GM19239 (cell line): Measurements from ENCODE around the gene MEIS1.

ENCODE experiments used
- DNase-seq: peaks from one replicate; pipeline ENCODE4 v3.0.0; 2011; ENCODE audit warnings: low spot score; ENCODE audit not compliant: insufficient read length
- FAIRE-seq: peaks from 2 replicates; lab custom pipeline; 2011; peaks lifted over from hg19 to GRCh38; lab: Jason Lieb, UNC

MEIS1 gene

DNA sequence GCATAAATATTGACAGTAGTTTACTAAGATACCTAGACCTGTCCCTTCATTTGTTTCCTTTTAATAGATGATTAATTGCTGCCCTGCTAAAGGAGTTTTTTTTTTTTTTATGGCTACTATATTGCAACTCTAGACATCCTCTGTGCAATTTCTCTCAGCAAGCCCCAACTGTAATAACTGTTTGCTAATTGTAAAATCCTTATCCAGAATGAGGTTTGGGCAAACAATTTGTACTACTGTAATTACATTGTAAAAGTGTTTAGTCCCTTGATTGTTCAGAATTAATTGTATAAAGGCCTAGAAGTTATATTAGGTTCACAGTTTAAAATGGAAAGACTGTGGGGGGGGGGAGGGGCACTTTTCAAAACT lies 3.7 kb upstream of the MEIS1 start:
- DNase-seq (no peak), FAIRE-seq (no peak)

DNA sequence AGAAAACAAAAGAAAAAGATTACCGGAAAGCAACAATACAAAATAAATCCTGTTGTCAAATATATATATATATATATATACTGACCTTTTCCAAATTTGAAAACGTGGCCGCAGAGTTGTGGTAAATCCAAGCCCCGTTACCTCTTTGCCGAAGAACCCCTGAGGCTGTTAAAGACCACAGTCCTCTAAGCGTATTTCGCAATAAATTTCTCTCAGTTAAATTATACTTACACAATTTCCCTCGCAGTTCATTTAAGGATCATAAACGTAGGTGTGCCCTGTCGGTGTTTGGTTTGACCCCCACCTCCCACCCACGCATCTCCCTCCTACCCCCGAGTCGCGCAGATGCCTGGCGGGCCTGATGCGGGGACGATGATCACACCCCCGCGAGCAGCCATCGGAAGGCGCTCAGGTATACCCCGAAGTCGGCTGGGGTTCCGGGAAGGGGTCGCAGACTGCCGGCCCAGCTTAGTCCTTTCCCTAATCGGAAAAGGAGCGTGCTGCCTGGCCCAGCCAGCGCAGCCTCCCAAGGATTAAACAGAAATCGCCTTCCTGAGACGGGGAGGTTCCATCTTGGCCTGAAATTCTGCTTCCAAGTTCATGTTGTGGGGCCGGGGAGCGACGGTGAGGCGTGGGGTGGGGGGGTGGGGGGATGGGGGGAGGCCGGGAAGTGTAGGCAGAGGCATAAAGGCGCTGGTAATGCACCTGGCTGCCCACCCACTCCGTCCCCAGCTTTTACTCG lies 2.9 kb upstream of the MEIS1 start:
- FAIRE-seq: no peak

DNA sequence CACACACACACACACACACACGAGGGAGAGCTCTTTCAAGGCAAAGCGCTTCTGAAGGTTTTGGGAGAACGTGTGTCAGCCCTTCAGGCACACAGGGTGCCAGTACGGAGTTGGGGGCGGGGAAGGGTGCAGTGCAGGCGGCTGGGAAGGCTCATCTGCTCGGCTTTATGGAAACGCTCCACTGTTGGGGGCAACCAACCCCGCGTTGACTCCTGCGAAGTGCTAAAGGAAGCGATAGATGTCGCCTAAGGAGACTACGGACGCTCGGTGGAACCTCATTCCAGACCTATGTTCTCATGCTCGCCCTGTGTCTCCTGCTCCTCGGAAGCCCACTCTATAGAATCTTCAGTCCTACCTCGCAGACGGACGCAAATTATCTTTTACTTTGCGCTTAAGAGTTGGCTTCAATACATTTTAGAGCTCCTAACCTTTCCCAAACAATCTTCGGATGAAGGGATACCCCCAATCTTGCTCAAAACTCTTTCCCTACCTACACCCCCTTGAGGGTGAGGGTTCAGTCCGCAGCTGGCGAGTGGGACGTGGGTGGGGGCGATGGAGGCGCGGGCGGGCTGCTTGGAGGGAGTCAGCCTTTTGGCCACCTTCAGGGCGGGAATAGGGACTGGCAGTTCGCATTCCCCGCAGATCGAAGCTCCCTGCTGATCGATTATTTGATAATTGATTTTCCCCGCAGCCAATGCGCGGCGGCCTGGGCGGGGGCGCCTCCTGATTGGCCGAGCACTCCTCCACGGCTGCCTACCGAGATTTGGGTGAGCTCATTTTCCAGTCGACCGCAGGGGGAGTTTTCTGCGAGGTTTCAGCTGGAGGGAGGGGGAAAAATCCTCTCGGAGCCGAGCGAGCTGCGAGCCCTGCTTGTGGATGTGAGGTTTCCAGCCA lies 1.9 kb upstream of the MEIS1 start:
- no peak for FAIRE-seq
- no peak for DNase-seq

More for the DNA sequence above, 2.9 kb upstream of the MEIS1 start:
- no peak for DNase-seq

- no peak for FAIRE-seq
- DNase-seq: no peak
Measured at GRCh38 chr2:66433695-66433944, 1.3 kb upstream of the MEIS1 start.

GRCh38 chr2:66433945-66434678 lies 813 bp upstream of the MEIS1 start:
- no peak for FAIRE-seq
- no peak for DNase-seq

DNA sequence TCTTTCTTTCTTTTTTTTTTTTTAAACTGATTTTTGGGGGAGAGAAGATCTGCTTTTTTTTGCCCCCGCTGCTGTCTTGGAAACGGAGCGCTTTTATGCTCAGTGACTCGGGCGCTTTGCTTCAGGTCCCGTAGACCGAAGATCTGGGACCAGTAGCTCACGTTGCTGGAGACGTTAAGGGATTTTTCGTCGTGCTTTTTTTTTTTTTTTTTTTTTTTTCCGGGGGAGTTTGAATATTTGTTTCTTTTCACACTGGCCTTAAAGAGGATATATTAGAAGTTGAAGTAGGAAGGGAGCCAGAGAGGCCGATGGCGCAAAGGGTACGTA lies 587 bp downstream of the MEIS1 start:
- FAIRE-seq (no peak), DNase-seq (no peak)

GRCh38 chr2:66435963-66436362 lies 1.0 kb downstream of the MEIS1 start:
- FAIRE-seq (no peak), DNase-seq (no peak)

- no peak for DNase-seq
- no peak for FAIRE-seq
Measured at GRCh38 chr2:66436581-66437001, 1.7 kb downstream of the MEIS1 start.

DNA sequence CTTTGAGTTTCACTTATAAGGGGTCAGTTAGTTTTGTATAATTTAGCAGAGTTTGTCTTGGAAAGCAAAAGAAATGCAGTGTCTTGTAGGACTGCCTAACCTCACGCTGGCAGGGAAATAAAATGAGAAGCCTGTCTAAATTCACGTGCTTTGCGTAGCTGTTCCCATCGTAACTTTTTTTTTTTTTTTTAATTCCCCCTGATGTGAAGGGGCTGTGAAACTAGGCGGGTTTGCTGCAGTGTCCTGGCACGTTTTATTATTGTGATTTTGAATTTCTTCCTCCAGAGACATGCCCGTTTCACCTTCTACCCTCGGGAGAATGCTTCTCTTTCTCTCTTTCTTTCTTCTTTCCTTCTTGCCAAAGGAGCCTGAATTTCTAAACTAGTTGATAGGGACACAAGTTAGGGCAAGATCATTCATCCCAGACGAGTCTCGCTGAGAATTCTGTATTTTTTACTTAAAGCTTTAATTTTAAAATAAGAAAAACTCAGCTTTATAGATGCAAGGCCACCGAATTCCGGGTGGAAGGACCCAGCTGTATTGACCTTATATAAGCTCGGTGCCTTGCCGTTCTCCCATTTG lies 2.3 kb downstream of the MEIS1 start:
- DNase-seq (no peak), FAIRE-seq (no peak)

GRCh38 chr2:66437691-66438497 lies 3.0 kb downstream of the MEIS1 start:
- FAIRE-seq (no peak), DNase-seq (no peak)

DNA sequence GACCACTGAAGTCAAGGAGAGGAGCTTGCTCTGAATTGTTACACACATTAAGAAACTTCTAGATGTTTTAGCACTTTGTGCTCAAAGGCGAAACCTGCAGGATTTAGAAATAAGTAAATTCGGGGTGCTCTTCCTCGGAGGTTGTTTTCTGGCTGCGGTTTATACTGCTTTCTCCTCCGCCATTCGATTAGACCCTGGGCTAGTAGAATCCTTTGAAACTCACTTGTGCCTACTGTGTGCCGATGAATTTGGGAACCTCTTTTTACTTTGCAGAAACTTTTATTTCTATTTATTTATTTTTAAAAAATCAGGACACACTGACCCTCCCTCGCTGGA lies 3.5 kb downstream of the MEIS1 start:
- FAIRE-seq (no peak), DNase-seq (no peak)

DNA sequence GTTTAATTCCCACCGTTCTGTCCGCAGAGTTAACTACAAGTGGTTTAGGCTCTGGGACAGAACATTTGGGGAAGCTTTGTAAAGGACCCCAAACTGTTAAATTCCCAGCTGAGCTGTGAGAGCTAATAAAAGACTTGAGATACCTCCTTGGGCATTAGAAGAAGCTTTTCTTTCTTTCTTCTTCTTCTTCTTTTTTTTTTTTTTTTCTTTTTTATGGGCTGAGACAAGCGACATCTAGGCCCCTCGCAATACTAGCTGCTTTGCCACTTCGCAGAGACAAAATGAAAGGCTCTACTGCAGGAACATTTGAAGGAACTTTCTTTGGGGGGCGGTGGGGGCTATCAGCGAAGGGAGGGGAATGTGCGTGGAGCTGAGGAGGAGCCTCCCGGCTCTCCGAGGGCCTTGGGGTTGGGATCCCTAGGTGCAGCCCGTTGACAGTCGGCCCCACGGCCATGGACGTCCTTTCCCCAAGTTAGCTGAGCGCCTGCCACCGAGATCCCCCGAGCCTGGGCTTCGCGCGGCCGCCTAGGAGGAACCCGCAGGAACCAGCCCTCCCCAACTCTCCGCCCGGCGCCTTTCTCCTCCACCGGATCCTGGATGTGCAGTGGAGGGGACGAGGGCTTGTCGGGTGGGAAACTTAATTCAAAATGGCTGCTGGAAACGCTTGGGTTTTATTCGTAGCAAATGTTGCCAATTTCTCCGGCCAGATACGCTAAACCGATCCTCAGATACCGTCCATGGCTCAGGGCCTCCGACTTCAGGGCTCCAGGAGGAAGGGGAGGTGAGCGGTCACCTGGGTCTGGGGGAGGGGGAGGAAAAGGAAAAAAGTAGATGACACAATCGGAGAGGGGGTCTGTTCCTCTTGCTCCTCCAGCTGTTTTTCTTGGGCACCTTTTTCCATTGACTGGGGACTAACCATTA lies 4.2 kb downstream of the MEIS1 start:
- DNase-seq: no peak
- no peak for FAIRE-seq

DNA sequence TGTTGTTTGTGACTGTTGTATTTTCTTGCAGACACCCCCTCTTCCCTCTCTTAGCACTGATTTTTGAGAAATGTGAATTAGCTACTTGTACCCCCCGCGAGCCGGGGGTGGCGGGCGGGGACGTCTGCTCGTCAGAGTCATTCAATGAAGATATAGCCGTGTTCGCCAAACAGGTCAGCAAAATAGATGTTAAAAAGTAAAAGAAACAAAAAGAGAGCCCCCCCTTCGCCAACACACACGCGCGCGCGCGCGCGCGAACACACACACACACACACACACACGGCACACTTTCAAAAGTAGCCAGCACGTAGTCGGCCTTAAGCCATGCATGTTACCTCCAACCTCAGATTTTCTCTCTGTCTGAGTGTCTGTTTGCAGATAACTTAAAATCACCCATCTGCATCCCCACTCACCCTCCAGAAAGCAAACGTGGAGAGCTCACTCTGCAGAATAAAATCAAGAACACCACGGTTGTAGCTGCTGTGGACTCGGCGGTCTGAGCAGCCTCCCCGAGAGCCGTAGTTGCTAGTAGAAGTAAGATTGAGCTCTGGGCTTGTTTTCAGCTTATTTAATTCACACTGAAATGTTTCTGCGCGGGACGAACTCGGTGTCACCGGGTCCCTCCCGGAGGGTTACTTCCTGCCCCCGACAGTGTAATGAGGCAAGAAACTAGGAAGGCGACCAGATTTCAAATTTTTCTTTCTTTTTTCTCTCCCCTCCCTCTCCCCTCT lies 5.1 kb downstream of the MEIS1 start:
- DNase-seq: no peak
- no peak for FAIRE-seq

GRCh38 chr2:66440708-66441497 lies 6.0 kb downstream of the MEIS1 start:
- DNase-seq: no peak

DNA sequence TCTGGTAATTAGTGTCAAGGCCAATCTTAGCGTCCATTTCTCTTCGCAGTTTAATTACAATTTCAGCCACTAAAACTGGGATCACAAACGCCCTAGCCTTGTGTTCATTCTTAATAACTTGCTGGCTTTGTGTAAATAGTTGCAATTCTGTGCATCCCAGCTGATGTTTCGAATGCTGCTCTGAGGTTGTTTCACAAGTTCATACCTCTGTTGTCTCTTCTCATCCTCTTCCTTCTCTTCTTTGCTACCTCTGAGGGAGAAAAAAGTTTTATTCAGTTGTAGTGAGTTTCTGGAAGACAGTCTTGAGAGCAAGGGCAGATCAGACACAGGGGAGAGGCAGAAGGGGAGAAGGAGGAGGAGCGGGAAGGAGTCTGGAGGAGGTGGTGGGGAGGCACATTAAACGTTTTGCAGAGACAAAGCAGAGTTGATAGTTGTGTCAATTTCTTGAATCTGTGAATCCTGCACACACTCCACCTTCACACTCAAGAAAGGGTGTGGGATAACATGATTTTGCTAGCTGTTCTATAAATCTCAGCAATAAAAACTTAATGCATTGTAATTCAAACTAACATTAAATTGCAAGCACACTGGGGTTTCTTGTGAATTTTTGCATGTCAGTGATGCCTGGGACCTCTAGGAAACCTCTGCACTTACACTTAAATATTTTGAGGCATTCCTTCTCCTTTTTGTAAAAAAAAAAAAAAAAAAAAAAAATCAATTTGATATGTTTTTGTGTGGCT lies 6.8 kb downstream of the MEIS1 start:
- no peak for FAIRE-seq
- DNase-seq: no peak

More at GRCh38 chr2:66440708-66441497, 6.0 kb downstream of the MEIS1 start:
- FAIRE-seq: no peak

GRCh38 chr2:66442516-66443185 lies 7.7 kb downstream of the MEIS1 start:
- FAIRE-seq (no peak), DNase-seq (no peak)
